SU-DHL-6 (cell line): Measurements from ENCODE around the gene ACTN4.

Experiments
- H2AFZ ChIP-seq: fragments of 200-600 bp; sonication (generic); 2 replicates; pipeline ENCODE4 v1.6.1; 2014; ENCODE audit warnings: low read depth, mild to moderate bottlenecking, moderate library complexity, mixed read lengths, antibody characterized with exemption, low read length; ENCODE audit not compliant: severe bottlenecking
- H3F3A ChIP-seq: fragments of 200-600 bp; shearing (Covaris generic); 2 replicates; pipeline ENCODE4 v1.6.0; 2016; ENCODE audit warnings: antibody characterized with exemption, mild to moderate bottlenecking; ENCODE audit not compliant: insufficient read depth
- H3K27ac ChIP-seq: fragments of 200-600 bp; sonication (generic); 2 replicates; pipeline ENCODE4 v1.5.1; 2016; ENCODE audit warnings: low read depth, mild to moderate bottlenecking, low read length, moderate library complexity, mixed read lengths
- H3K27me3 ChIP-seq: fragments of 200-600 bp; sonication (generic), shearing (Covaris generic); 2 replicates; pipeline ENCODE4 v1.6.0; 2014; ENCODE audit warnings: mild to moderate bottlenecking, low read length
- H3K36me3 ChIP-seq: fragments of 200-600 bp; sonication (generic); 2 replicates; pipeline ENCODE4 v1.6.1; 2014; ENCODE audit warnings: mild to moderate bottlenecking, low read length, mixed read lengths
- H3K4me2 ChIP-seq: fragments of 300-600, 200-600 bp; shearing (Covaris generic), sonication (generic); 2 replicates; pipeline ENCODE4 v1.6.0; 2014; ENCODE audit warnings: low read length, low read depth, mild to moderate bottlenecking; ENCODE audit not compliant: poor library complexity, severe bottlenecking
- H3K4me3 ChIP-seq: fragments of 200-600 bp; sonication (generic); 2 replicates; pipeline ENCODE4 v1.5.1; 2014; ENCODE audit warnings: antibody characterized with exemption, low read length, mild to moderate bottlenecking, mixed read lengths; ENCODE audit not compliant: insufficient read depth, poor library complexity, severe bottlenecking
- H3K79me2 ChIP-seq: fragments of 200-600 bp; sonication (generic); 2 replicates; pipeline ENCODE4 v1.6.1; 2014; ENCODE audit warnings: mild to moderate bottlenecking, low read length, moderate library complexity; ENCODE audit not compliant: insufficient read depth
- H3K9ac ChIP-seq: fragments of 200-600 bp; sonication (generic); 2 replicates; pipeline ENCODE4 v1.7.0; 2014; ENCODE audit warnings: mild to moderate bottlenecking, low read length
- H3K9me2 ChIP-seq: fragments of 200-600 bp; sonication (generic); replicated peaks from 2 replicates; pipeline ENCODE4 v1.6.1; 2014; ENCODE audit warnings: low read length; ENCODE audit not compliant: insufficient read depth
- H3K9me3 ChIP-seq: fragments of 200-600 bp; sonication (generic); 2 replicates; pipeline ENCODE4 v1.6.1; 2014; ENCODE audit warnings: low read length, mixed read lengths; ENCODE audit not compliant: insufficient read depth
- H4K20me1 ChIP-seq: fragments of 200-600 bp; sonication (generic); 2 replicates; pipeline ENCODE4 v1.6.1; 2014; ENCODE audit warnings: low read depth, mild to moderate bottlenecking, antibody characterized with exemption, low read length, moderate library complexity, mixed read lengths
- EZH2phosphoT487 ChIP-seq: fragments of 200-600 bp; sonication (generic), shearing (Covaris generic); conservative IDR thresholded peaks from 2 replicates; pipeline ENCODE4 v1.6.1; 2018; ENCODE audit warnings: mild to moderate bottlenecking, antibody characterized with exemption, low read length, moderate library complexity, mixed read lengths
- TF ChIP-seq, protein P1 (sequence below): fragments of 200-600 bp; sonication (generic); IDR thresholded peaks from one replicate; pipeline ENCODE4 v1.5.1; 2017; ENCODE audit warnings: antibody characterized with exemption, mild to moderate bottlenecking, low read length, moderate library complexity; ENCODE audit not compliant: insufficient read depth, poor library complexity, severe bottlenecking

The ACTN4 gene

DNA sequence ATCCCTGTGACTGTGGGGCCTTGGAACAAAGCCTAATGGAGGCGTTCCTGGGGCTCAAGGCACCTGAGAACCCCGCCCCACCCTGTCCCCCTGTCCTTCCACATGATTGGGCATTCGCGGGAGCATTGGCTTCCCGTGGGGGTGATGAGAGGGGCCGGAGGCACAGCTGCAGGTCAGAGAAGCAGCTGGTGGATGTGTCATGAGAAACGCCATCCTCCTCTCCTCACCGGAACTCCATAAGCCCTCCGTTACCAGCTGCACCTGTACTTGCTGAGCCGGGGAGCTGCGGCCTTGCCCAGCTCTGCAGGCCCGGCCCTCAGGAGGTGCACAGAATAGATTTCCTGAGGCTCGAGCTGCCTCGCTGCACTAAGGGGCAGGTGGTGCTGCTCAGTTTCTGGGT is 54.8 kb downstream of the ACTN4 start:
- Histone ChIP-seq H3K4me2 (no peak overlapping the region), H3K9me3 (no peaks in the 10 kb centered on the region), H3K4me3 (no peak overlapping the region), H4K20me1 (no peaks in the 10 kb centered on the region), H3K9me2 (no peaks in the 10 kb centered on the region), H3K79me2 (peaks cover 20% of the 10 kb centered on the region; the same call in 1 of the 2 replicates), H3K36me3 (no peaks in the 10 kb centered on the region), H3K27ac (no peak overlapping the region), H3K9ac (no peak overlapping the region), H3K27me3 (no peaks in the 10 kb centered on the region), H2AFZ (no peak overlapping the region), H3F3A (no peaks in the 10 kb centered on the region)
- TF ChIP-seq, protein P1, sequence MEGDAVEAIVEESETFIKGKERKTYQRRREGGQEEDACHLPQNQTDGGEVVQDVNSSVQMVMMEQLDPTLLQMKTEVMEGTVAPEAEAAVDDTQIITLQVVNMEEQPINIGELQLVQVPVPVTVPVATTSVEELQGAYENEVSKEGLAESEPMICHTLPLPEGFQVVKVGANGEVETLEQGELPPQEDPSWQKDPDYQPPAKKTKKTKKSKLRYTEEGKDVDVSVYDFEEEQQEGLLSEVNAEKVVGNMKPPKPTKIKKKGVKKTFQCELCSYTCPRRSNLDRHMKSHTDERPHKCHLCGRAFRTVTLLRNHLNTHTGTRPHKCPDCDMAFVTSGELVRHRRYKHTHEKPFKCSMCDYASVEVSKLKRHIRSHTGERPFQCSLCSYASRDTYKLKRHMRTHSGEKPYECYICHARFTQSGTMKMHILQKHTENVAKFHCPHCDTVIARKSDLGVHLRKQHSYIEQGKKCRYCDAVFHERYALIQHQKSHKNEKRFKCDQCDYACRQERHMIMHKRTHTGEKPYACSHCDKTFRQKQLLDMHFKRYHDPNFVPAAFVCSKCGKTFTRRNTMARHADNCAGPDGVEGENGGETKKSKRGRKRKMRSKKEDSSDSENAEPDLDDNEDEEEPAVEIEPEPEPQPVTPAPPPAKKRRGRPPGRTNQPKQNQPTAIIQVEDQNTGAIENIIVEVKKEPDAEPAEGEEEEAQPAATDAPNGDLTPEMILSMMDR, result no peak
- no peak for TF ChIP-seq EZH2phosphoT487

DNA sequence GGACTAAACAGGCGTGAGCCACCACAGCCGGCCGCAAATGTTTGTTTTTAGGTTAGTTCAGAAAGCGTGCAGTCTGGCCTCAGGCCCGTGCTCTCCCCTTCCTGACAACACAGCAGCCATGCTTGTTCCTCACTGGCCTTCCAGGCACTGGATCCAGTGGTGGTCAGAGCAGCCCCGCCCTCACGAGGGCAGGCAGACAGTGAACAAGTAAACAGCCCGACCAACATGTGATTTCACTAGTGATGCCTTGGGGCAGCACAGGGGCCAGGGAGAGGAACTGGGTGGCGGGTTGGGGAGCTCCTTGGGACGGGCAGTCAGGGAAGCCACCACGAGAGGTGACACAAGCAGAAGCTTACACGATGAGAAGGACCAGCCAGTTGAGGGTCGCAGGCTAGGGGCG is 56.1 kb downstream of the ACTN4 start:
- Histone ChIP-seq H2AFZ (no peak overlapping the region), H3K27me3 (no peaks in the 10 kb centered on the region), H4K20me1 (no peaks in the 10 kb centered on the region), H3K9ac (no peak overlapping the region), H3K79me2 (peaks cover 10% of the 10 kb centered on the region; the same call in 1 of the 2 replicates), H3K27ac (no peak overlapping the region), H3K4me3 (no peak overlapping the region), H3K9me2 (no peaks in the 10 kb centered on the region), H3K9me3 (no peaks in the 10 kb centered on the region), H3F3A (no peaks in the 10 kb centered on the region), H3K36me3 (no peaks in the 10 kb centered on the region), H3K4me2 (no peak overlapping the region)
- TF ChIP-seq, protein P1, result no peak
- TF ChIP-seq EZH2phosphoT487, result no peak

DNA sequence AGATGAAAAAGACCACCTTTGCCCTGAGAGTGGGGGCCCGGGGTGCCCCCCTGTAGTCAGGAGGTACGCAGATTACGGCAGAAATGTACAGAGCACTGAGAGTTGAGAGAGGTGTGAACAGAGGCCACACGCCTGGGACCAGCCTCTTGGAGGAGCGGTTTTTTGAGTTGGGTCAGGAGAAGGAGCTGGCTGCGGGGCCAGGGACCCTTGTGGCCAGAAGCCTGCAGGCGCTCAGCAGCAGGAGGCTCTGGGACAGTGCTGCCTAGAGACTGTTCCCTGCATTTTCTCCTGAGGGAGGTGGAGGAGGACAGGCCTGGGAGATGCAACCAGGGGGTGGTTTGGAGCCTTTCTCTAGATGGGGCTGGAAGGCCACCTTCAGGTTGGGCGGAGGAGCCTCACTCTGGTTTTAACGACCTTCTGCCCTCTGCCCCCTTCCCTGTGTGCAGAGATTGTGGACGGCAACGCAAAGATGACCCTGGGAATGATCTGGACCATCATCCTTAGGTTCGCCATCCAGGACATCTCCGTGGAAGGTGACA is 57.1 kb downstream of the ACTN4 start:
- Histone ChIP-seq H3K79me2 (0 out of 2 replicates have a peak, but pooled peaks cover 4% of the 10 kb centered on the region), H3K4me3 (no peak overlapping the region), H3K4me2 (no peak overlapping the region), H3K9ac (no peak overlapping the region), H3K27me3 (no peaks in the 10 kb centered on the region), H3K9me3 (no peaks in the 10 kb centered on the region), H4K20me1 (no peaks in the 10 kb centered on the region), H3K9me2 (no peaks in the 10 kb centered on the region), H3F3A (no peaks in the 10 kb centered on the region), H3K36me3 (no peaks in the 10 kb centered on the region), H3K27ac (no peak overlapping the region), H2AFZ (no peak overlapping the region)
- TF ChIP-seq, protein P1, result no peak
- TF ChIP-seq EZH2phosphoT487, result no peak
